ENCODE measurements around the gene ANKS1B.

DNA sequence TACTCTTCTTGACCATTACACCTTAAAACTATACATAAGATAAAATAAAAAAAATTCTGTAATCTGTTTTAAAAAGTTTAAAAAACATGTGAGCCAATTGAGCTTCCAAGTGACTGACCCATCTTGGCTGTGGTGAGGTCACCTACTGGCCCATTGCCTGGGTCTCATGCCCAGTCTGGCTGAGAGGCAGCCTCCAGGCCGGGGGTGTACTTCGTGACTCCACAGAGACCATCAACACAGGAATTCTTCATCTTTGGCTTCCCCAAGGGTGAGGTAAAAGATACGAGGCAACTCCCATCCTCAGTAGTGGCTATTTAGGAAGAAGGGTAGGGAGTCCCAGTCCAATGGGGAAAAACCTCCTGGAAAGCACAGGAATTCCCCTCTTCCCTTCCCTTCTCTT, 1226.4 kb downstream of the ANKS1B start:
- TF ChIP-seq, protein P1, sequence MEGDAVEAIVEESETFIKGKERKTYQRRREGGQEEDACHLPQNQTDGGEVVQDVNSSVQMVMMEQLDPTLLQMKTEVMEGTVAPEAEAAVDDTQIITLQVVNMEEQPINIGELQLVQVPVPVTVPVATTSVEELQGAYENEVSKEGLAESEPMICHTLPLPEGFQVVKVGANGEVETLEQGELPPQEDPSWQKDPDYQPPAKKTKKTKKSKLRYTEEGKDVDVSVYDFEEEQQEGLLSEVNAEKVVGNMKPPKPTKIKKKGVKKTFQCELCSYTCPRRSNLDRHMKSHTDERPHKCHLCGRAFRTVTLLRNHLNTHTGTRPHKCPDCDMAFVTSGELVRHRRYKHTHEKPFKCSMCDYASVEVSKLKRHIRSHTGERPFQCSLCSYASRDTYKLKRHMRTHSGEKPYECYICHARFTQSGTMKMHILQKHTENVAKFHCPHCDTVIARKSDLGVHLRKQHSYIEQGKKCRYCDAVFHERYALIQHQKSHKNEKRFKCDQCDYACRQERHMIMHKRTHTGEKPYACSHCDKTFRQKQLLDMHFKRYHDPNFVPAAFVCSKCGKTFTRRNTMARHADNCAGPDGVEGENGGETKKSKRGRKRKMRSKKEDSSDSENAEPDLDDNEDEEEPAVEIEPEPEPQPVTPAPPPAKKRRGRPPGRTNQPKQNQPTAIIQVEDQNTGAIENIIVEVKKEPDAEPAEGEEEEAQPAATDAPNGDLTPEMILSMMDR (IDR thresholded peaks at IDR 0.05; ENCODE audit: low read length) = no peak
- no peak for TF ChIP-seq EZH2 (IDR thresholded peaks at IDR 0.05; ENCODE audit: borderline replicate concordance, low read length)

All from OCI-LY1 (cell line).